Measurements from ENCODE around the gene PTCHD1. TPM values are rescaled to one million over a fixed set of nuclear protein-coding genes. Genes with fewer than 3 reads are reported as not detected.

Gene PTCHD1
- total and polyA plus RNA-seq, 10 of the 15 experiments (the other 5 are each of a cell fraction or from before 2014, with no cell fraction given) = not detected

DNA sequence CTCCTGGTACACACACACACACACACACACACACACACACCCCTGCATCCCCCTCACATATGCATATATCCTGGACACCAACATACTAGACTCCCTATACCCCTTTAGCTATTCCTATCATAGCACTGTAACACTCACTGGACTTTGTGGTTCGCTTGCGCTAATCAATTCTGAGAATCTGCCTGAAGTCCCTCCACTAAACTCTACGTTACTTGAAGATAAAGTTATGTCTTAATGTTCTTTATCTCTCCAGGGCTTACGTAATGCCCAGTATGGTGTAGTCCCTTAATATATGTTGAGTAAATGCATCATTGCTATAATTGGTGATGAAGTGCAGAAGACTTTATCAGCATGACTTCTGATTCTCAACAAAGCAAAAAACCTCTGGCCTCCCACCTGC is 32.3 kb downstream of the PTCHD1 start:
- DNase-seq (ENCODE audit: low read depth, low spot score) (no peak), ATAC-seq (no peak), FAIRE-seq (no peak)
- TF ChIP-seq, protein P1, sequence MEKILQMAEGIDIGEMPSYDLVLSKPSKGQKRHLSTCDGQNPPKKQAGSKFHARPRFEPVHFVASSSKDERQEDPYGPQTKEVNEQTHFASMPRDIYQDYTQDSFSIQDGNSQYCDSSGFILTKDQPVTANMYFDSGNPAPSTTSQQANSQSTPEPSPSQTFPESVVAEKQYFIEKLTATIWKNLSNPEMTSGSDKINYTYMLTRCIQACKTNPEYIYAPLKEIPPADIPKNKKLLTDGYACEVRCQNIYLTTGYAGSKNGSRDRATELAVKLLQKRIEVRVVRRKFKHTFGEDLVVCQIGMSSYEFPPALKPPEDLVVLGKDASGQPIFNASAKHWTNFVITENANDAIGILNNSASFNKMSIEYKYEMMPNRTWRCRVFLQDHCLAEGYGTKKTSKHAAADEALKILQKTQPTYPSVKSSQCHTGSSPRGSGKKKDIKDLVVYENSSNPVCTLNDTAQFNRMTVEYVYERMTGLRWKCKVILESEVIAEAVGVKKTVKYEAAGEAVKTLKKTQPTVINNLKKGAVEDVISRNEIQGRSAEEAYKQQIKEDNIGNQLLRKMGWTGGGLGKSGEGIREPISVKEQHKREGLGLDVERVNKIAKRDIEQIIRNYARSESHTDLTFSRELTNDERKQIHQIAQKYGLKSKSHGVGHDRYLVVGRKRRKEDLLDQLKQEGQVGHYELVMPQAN (conservative IDR thresholded peaks at IDR 0.05) = no peak
- no peak for TF ChIP-seq POLR2AphosphoS2 (IDR thresholded peaks at IDR 0.05; ENCODE audit: low read depth, low read length)
- TF ChIP-seq ZNF622 (IDR thresholded peaks at IDR 0.05) = no peak
- TF ChIP-seq HDAC2 (IDR thresholded peaks at IDR 0.05) = no peak
- TF ChIP-seq ZNF217 (IDR thresholded peaks at IDR 0.05) = no peak
- no peak for TF ChIP-seq KAT2A (conservative IDR thresholded peaks at IDR 0.05; ENCODE audit: control insufficient read depth, low read depth, low read length)
- TF ChIP-seq TCF7 (IDR thresholded peaks at IDR 0.05; ENCODE audit: borderline replicate concordance) = no peak
- TF ChIP-seq TCF12 (IDR thresholded peaks at IDR 0.05; ENCODE audit: low read depth, low read length) = no peak
- TF ChIP-seq SMARCA5 (IDR thresholded peaks at IDR 0.05) = no peak
- TF ChIP-seq, protein P2, sequence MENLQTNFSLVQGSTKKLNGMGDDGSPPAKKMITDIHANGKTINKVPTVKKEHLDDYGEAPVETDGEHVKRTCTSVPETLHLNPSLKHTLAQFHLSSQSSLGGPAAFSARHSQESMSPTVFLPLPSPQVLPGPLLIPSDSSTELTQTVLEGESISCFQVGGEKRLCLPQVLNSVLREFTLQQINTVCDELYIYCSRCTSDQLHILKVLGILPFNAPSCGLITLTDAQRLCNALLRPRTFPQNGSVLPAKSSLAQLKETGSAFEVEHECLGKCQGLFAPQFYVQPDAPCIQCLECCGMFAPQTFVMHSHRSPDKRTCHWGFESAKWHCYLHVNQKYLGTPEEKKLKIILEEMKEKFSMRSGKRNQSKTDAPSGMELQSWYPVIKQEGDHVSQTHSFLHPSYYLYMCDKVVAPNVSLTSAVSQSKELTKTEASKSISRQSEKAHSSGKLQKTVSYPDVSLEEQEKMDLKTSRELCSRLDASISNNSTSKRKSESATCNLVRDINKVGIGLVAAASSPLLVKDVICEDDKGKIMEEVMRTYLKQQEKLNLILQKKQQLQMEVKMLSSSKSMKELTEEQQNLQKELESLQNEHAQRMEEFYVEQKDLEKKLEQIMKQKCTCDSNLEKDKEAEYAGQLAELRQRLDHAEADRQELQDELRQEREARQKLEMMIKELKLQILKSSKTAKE (IDR thresholded peaks at IDR 0.05; ENCODE audit: low read depth, poor library complexity, severe bottlenecking) = no peak
- no peak for TF ChIP-seq BMI1 (IDR thresholded peaks at IDR 0.05; ENCODE audit: borderline replicate concordance)
- Histone ChIP-seq H3K9ac (ENCODE audit: control insufficient read depth, insufficient read depth, low read length) (no peak overlapping the region), H3K9me3 (replicated peaks; ENCODE audit: control insufficient read depth, insufficient read depth, low read length) (no peaks in the 10 kb centered on the region), H3K4me3 (no peak overlapping the region), H3K4me2 (ENCODE audit: control insufficient read depth, insufficient read depth) (no peak overlapping the region), H3K27ac (ENCODE audit: control insufficient read depth, insufficient read depth) (no peak overlapping the region), H3K4me1 (ENCODE audit: control insufficient read depth, insufficient read depth, low read length) (no peaks in the 10 kb centered on the region), H3K36me3 (ENCODE audit: control insufficient read depth in 2 of 2, insufficient read depth in 2 of 2, low read length in 1 of 2) (no peaks in the 10 kb centered on the region), H3K27me3 (replicated peaks in 1 of 2; ENCODE audit: control insufficient read depth in 2 of 2, insufficient read depth in 2 of 2, low read length in 1 of 2) (peaks cover 2% of the 10 kb centered on the region in 2 experiments; a peak in 2 of 4 replicates), H3K79me2 (ENCODE audit: control insufficient read depth, insufficient read depth, low read length) (no peaks in the 10 kb centered on the region), H4K20me1 (ENCODE audit: control insufficient read depth, insufficient read depth) (no peaks in the 10 kb centered on the region), H2AFZ (ENCODE audit: control insufficient read depth, low read depth, low read length) (no peak overlapping the region)
- POLR2A ChIA-PET = no interaction called here
- in situ Hi-C loops (cut with MboI) = no loop called here
- 32% methylated on average over 4 of the region's 4 CpGs for WGBS (ENCODE audit: insufficient coverage, insufficient replicate concordance, low lambda C conversion rate, missing lambda C conversion rate)
- RAD21 ChIA-PET (ENCODE audit: unreplicated experiment) = no interaction called here
- intact Hi-C loops (cut with micrococcal nuclease; ENCODE audit: unreplicated experiment) = no loop called here
- BruUV-seq (replicated peaks) = no TSS peak
- SMC1A ChIA-PET (ENCODE audit: uncharacterized antibody, unreplicated experiment) = no interaction called here
- CTCF ChIA-PET = no interaction called here

All from GM12878 (cell line).